GM12878 (cell line): ENCODE results near the gene SPATA12. TPM values are rescaled to one million over a fixed set of nuclear protein-coding genes. Genes with fewer than 3 reads are reported as not detected.

Experiments
- BACH1 ChIP-seq: fragments of 450-650 bp; IDR thresholded peaks from 2 replicates; pipeline ENCODE4 v1.6.1; 2017; ENCODE audit warnings: mild to moderate bottlenecking, borderline replicate concordance
- BMI1 ChIP-seq: fragments of 450-650 bp; IDR thresholded peaks from 2 replicates; pipeline ENCODE4 v1.6.1; 2016; ENCODE audit warnings: mild to moderate bottlenecking, moderate library complexity, borderline replicate concordance
- CBX5 ChIP-seq: sonication (generic); IDR thresholded peaks from 2 replicates; pipeline ENCODE4 v1.6.1; 2016; ENCODE audit warnings: low read depth, moderate library complexity, mild to moderate bottlenecking, inconsistent platforms
- GATAD2B ChIP-seq: fragments of 450-650 bp; conservative IDR thresholded peaks from 2 replicates; pipeline ENCODE4 v1.6.1; 2017; ENCODE audit warnings: low read depth, mild to moderate bottlenecking, moderate library complexity
- HDGF ChIP-seq: fragments of 450-650 bp; IDR thresholded peaks from 2 replicates; pipeline ENCODE4 v1.6.1; 2016; ENCODE audit warnings: antibody characterized with exemption
- JUNB ChIP-seq: IDR thresholded peaks from 2 replicates; pipeline ENCODE4 v1.6.1; 2016; ENCODE audit warnings: antibody characterized with exemption, mild to moderate bottlenecking
- JUND ChIP-seq: IDR thresholded peaks from 2 replicates; pipeline ENCODE4 v1.6.1; 2012; ENCODE audit warnings: low read depth, mild to moderate bottlenecking, low read length, improper control_type of control experiment, moderate library complexity
- NR2C2 ChIP-seq: IDR thresholded peaks from 2 replicates; pipeline ENCODE4 v1.6.1; 2011; ENCODE audit warnings: borderline replicate concordance, low read depth; ENCODE audit not compliant: control insufficient read depth, insufficient read length
- RELB ChIP-seq: fragments of 450-650 bp; IDR thresholded peaks from 2 replicates; pipeline ENCODE4 v1.6.1; 2017; ENCODE audit warnings: low read depth, mild to moderate bottlenecking, moderate library complexity
- SIN3A ChIP-seq: IDR thresholded peaks from 2 replicates; pipeline ENCODE4 v1.6.1; 2012; ENCODE audit warnings: low read depth, low read length, improper control_type of control experiment
- SPI1 ChIP-seq: IDR thresholded peaks from 2 replicates; pipeline ENCODE4 v1.6.1; 2011; ENCODE audit warnings: low read depth, mild to moderate bottlenecking, low read length, moderate library complexity, borderline replicate concordance; ENCODE audit not compliant: insufficient read depth
- STAT3 ChIP-seq: IDR thresholded peaks from 2 replicates; pipeline ENCODE4 v1.6.1; 2011; ENCODE audit warnings: low read depth, low read length, improper control_type of control experiment
- ZBTB40 ChIP-seq: fragments of 450-650 bp; IDR thresholded peaks from 2 replicates; pipeline ENCODE4 v1.6.1; 2016; ENCODE audit warnings: mild to moderate bottlenecking, moderate library complexity, borderline replicate concordance
- ZNF24 ChIP-seq: fragments of 450-650 bp; IDR thresholded peaks from 2 replicates; pipeline ENCODE4 v1.6.1; 2017; ENCODE audit warnings: antibody characterized with exemption, mild to moderate bottlenecking
- polyA plus RNA-seq, 11 experiments: library from polyadenylated mRNA; depleted of rRNA in 4 of 11; unstranded in 6 of 11; stranded (reverse) in 5 of 11; fragments of >200 nt; fragmentation: Nextera tagmentation in 4 of 11; fragmentation: Illumina TruSeq in 1 of 11; extraction: Ambion mirVana in 4 of 11; extraction: Trizol in 1 of 11; gene quantifications; 1 replicate in 1 of 11; 2 replicates in 10 of 11; pipeline versions ENCODE4 v1.2.1 to v1.2.3, GENCODE V29; 2011 to 2016; ENCODE audit warnings: inconsistent platforms in 2 of 11, missing spikeins in 2 of 11, low read depth in 1 of 11
- total RNA-seq, 4 experiments: library from RNA; depleted of rRNA in 3 of 4; stranded (reverse); fragments of >200 nt in 3 of 4; fragmentation: Illumina TruSeq in 1 of 4; extraction: Trizol in 1 of 4; gene quantifications; 2 replicates each; pipeline versions ENCODE4 v1.2.1 to v1.2.3, GENCODE V29; 2013 to 2021
- TF ChIP-seq, protein P1 (sequence below): fragments of 450-650 bp; formaldehyde crosslinking; IDR thresholded peaks from 2 replicates; pipeline ENCODE4 v1.4.0; 2022; ENCODE audit warnings: mild to moderate bottlenecking, moderate library complexity
- TF ChIP-seq, protein P2 (sequence below): fragments of 450-650 bp; IDR thresholded peaks from 2 replicates; pipeline ENCODE4 v1.6.1; 2017; ENCODE audit warnings: antibody characterized with exemption, mild to moderate bottlenecking, moderate library complexity

The SPATA12 gene
- total and polyA plus RNA-seq, 10 of the 15 experiments (the other 5 are each of a cell fraction or from before 2014, with no cell fraction given): 0.03 to 0.69 (median 0.37) TPM

DNA sequence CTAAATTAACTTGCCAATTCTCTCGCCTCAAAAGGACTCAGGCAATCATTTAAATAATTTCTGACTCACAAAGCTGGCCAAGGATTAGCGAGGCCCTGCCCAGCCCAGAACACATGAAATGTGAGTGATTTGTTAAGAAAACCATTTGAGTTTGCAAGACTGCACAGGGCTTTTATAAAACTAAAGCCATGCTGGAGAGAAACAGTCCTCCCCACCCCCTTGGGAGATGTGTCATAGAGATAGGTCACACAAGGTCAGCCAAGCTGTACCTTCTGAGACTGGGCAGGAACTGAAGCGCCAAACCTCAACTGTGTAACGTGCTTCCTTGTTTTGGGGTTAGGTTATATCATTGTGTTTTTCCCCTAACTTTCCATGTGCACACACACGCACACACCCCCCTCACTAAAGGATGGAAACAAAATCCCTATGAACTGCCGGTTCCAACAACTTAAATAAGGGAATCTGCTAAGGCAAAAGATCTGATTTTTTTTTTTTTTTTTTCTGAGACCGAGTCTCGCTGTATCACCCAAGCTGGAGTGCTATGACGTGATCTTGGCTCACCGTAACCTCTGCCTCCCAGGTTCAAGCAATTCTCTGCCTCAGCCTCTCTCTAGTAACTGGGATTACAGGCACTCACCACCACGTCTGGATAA lies 8.1 kb downstream of the SPATA12 start (continued):
- no peak for TF ChIP-seq ZBTB40
- 0 out of 2 replicates have a peak, but pooled peaks have one; percentile 17 for TF ChIP-seq CBX5
- TF ChIP-seq JUNB: peak; percentile 84; the same call in 1 of the 2 replicates
- no peak; the same call in 1 of the 2 replicates for TF ChIP-seq ZNF24
- TF ChIP-seq, protein P1, sequence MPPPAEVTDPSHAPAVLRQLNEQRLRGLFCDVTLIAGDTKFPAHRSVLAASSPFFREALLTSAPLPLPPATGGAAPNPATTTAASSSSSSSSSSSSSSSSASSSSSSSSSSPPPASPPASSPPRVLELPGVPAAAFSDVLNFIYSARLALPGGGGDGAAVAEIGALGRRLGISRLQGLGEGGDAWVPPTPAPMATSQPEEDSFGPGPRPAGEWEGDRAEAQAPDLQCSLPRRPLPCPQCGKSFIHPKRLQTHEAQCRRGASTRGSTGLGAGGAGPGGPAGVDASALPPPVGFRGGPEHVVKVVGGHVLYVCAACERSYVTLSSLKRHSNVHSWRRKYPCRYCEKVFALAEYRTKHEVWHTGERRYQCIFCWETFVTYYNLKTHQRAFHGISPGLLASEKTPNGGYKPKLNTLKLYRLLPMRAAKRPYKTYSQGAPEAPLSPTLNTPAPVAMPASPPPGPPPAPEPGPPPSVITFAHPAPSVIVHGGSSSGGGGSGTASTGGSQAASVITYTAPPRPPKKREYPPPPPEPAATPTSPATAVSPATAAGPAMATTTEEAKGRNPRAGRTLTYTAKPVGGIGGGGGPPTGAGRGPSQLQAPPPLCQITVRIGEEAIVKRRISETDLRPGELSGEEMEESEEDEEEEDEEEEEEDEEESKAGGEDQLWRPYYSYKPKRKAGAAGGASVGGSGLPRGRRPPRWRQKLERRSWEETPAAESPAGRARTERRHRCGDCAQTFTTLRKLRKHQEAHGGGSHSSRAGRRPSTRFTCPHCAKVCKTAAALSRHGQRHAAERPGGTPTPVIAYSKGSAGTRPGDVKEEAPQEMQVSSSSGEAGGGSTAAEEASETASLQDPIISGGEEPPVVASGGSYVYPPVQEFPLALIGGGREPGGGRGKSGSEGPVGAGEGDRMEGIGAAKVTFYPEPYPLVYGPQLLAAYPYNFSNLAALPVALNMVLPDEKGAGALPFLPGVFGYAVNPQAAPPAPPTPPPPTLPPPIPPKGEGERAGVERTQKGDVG: no peak
- peak; percentile 78 for TF ChIP-seq GATAD2B
- TF ChIP-seq JUND: peak; percentile 42; the same call in 1 of the 2 replicates
- TF ChIP-seq, protein P2, sequence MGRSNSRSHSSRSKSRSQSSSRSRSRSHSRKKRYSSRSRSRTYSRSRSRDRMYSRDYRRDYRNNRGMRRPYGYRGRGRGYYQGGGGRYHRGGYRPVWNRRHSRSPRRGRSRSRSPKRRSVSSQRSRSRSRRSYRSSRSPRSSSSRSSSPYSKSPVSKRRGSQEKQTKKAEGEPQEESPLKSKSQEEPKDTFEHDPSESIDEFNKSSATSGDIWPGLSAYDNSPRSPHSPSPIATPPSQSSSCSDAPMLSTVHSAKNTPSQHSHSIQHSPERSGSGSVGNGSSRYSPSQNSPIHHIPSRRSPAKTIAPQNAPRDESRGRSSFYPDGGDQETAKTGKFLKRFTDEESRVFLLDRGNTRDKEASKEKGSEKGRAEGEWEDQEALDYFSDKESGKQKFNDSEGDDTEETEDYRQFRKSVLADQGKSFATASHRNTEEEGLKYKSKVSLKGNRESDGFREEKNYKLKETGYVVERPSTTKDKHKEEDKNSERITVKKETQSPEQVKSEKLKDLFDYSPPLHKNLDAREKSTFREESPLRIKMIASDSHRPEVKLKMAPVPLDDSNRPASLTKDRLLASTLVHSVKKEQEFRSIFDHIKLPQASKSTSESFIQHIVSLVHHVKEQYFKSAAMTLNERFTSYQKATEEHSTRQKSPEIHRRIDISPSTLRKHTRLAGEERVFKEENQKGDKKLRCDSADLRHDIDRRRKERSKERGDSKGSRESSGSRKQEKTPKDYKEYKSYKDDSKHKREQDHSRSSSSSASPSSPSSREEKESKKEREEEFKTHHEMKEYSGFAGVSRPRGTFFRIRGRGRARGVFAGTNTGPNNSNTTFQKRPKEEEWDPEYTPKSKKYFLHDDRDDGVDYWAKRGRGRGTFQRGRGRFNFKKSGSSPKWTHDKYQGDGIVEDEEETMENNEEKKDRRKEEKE: no peak
- TF ChIP-seq SPI1: peak; percentile 79
- TF ChIP-seq NR2C2: no peak
- 0 out of 2 replicates have a peak, but pooled peaks have one; percentile 46 for TF ChIP-seq STAT3
- TF ChIP-seq BACH1: peak; percentile 84; the same call in 1 of the 2 replicates
- TF ChIP-seq RELB: peak; percentile 99
- TF ChIP-seq HDGF: no peak
- TF ChIP-seq BMI1: peak; percentile 69
- no peak for TF ChIP-seq SIN3A
